Panc1 (cell line): ENCODE measurements around the gene GAST. TPM values are rescaled to one million over a fixed set of nuclear protein-coding genes. Genes with fewer than 3 reads are reported as not detected.

ENCODE experiments used
- ATAC-seq: fragments of 200-7000 bp; cut with Tn5 transposase; 2 replicates; pipeline ENCODE4 v1.9.1; 2020; ENCODE audit warnings: mild to moderate bottlenecking, moderate library complexity
- BruUV-seq: library from RNA; stranded (reverse); fragments of 400-500 nt; replicated peaks from 2 replicates; lab custom pipeline; 2021; lab: Mats Ljungman, UMichigan
- CTCF ChIA-PET: fragments of 300-600 bp; sonication (Branson Sonifier 250); formaldehyde crosslinking; loops from one replicate; lab custom pipeline; 2022; ENCODE audit warnings: antibody characterized with exemption; lab: Charles Lee
- POLR2A ChIA-PET: fragments of 300-600 bp; sonication (Branson Sonifier 250); formaldehyde crosslinking; loops from one replicate; lab custom pipeline; 2022; ENCODE audit warnings: antibody characterized with exemption; lab: Charles Lee
- DNase-seq: peaks from one replicate; pipeline ENCODE4 v3.0.0-alpha.2; 2010; ENCODE audit warnings: low read depth, low spot score
- H3K27ac ChIP-seq: 2 replicates; pipeline ENCODE4 v1.5.1; 2011; ENCODE audit warnings: mild to moderate bottlenecking, low read length, inconsistent platforms
- H3K27me3 ChIP-seq: fragments of 200-500 bp; sonication (Bioruptor generic); 2 replicates; pipeline ENCODE4 v1.6.0; 2014; ENCODE audit warnings: low read length, inconsistent platforms; ENCODE audit not compliant: control insufficient read depth, insufficient read depth
- H3K36me3 ChIP-seq: fragments of 200-500 bp; sonication (Bioruptor generic); 2 replicates; pipeline ENCODE4 v1.5.1; 2014; ENCODE audit warnings: inconsistent platforms, mild to moderate bottlenecking, low read length, moderate library complexity; ENCODE audit not compliant: control insufficient read depth, insufficient read depth
- H3K4me1 ChIP-seq: 2 replicates; pipeline ENCODE4 v1.5.1; 2011; ENCODE audit warnings: inconsistent platforms, mild to moderate bottlenecking, low read length, moderate library complexity; ENCODE audit not compliant: control insufficient read depth, insufficient read depth
- H3K4me3 ChIP-seq, 2 experiments: 2 replicates each; pipeline ENCODE4 v1.5.1; 2011 to 2012; ENCODE audit warnings: low read depth in 2 of 2, low read length in 2 of 2, mild to moderate bottlenecking in 2 of 2, inconsistent platforms in 1 of 2, moderate library complexity in 1 of 2
- H3K9me3 ChIP-seq: fragments of 200-500 bp; sonication (Bioruptor generic); 2 replicates; pipeline ENCODE4 v1.5.1; 2014; ENCODE audit warnings: low read depth, mild to moderate bottlenecking, inconsistent platforms, low read length, moderate library complexity; ENCODE audit not compliant: control insufficient read depth, insufficient read depth
- CTCF ChIP-seq: fragments of 450-650 bp; IDR thresholded peaks from 2 replicates; pipeline ENCODE4 v1.5.1; 2017; ENCODE audit warnings: mild to moderate bottlenecking
- POLR2AphosphoS5 ChIP-seq: IDR thresholded peaks from 2 replicates; pipeline ENCODE4 v1.6.1; 2012; ENCODE audit warnings: mild to moderate bottlenecking, low read depth, low read length, moderate library complexity
- REST ChIP-seq, 2 experiments: IDR thresholded peaks; 2 replicates each; pipeline ENCODE4 v1.6.1; 2011 to 2012; ENCODE audit warnings: low read depth in 2 of 2, control low read depth in 1 of 2, low read length in 1 of 2, mild to moderate bottlenecking in 1 of 2, moderate library complexity in 1 of 2; ENCODE audit not compliant: insufficient read depth in 1 of 2
- SIN3A ChIP-seq: IDR thresholded peaks from 2 replicates; pipeline ENCODE4 v1.6.1; 2012; ENCODE audit warnings: low read depth, mild to moderate bottlenecking, low read length, moderate library complexity, borderline replicate concordance; ENCODE audit not compliant: insufficient read depth
- TCF7L2 ChIP-seq: IDR thresholded peaks from 2 replicates; pipeline ENCODE4 v1.6.1; 2011; ENCODE audit warnings: mild to moderate bottlenecking, low read depth, low read length, inconsistent platforms
- in situ Hi-C: cut with HindIII; loops from 2 replicates; pipeline ENCODE4 v1.10.0; 2016; ENCODE audit warnings: low sequenced_read_pairs, low pct_unique_long_range_greater_than_20kb
- intact Hi-C: fragments of 100-400 bp; cut with micrococcal nuclease; formaldehyde crosslinking; loops from one replicate; pipeline ENCODE4 v1.10.0; 2022; ENCODE audit not compliant: unreplicated experiment
- total RNA-seq: library from RNA; stranded (reverse); gene quantifications from one replicate; pipeline ENCODE4 v1.2.1, GENCODE V29; 2021; ENCODE audit not compliant: unreplicated experiment

GAST gene
- total RNA-seq, 1 experiment from 2014 or later, result not detected

GRCh38 chr17:41666708-41667279 is 45.3 kb upstream of the GAST start:
- peak overlapping the region; percentile 41 to 76 for H3K4me3 ChIP-seq

More at GRCh38 chr17:41666708-41667279, 45.3 kb upstream of the GAST start:
- no TSS peak for BruUV-seq
- POLR2A ChIA-PET, result interaction anchor here (1.7 to 1.8 kb wide), 2 partner anchors 22 kb away, joined by 6 to 7 read pairs; partner anchors contain the start of gene EIF1
- H3K9me3 ChIP-seq, result no peaks in the 10 kb centered on the region
- DNase-seq (peak; percentile 64), ATAC-seq (peak; percentile 81)
- intact Hi-C loops (loop anchor here (1.0 to 10.0 kb wide), 5 partner anchors 31 to 864 kb away; no protein-coding TSS in a partner anchor), in situ Hi-C loops (no loop called here)
- no peaks in the 10 kb centered on the region for H3K36me3 ChIP-seq
- TF ChIP-seq SIN3A (no peak), POLR2AphosphoS5 (no peak), TCF7L2 (no peak), REST (IDR thresholded peaks at IDR 0.05; ENCODE audit: insufficient read depth in 1 of 2, low read depth in 2 of 2, low read length in 1 of 2) (no peak), CTCF (peak; percentile 93)
- no peaks in the 10 kb centered on the region for H3K27me3 ChIP-seq
- CTCF ChIA-PET, result interaction anchor here (0.6 to 7.1 kb wide), 8 partner anchors 14 to 123 kb away, joined by 3 to 104 read pairs (median 8); partner anchors contain the start of gene EIF1
- H3K27ac ChIP-seq, result peak overlapping the region; percentile 92
- peaks cover 23% of the 10 kb centered on the region for H3K4me1 ChIP-seq
